Spleen (tissue), 7 donors: ENCODE measurements around the gene LRP1B.

Experiments used
- POLR2A ChIP-seq, 3 donors: fragments of 450-650 bp; IDR thresholded peaks; one replicate each; pipeline ENCODE4 v1.5.1; 2017; ENCODE audit warnings: antibody characterized with exemption in 3 of 3, mild to moderate bottlenecking in 1 of 3
- POLR2AphosphoS5 ChIP-seq, 3 donors: sonication (generic); formaldehyde crosslinking; IDR thresholded peaks; one replicate each; pipeline ENCODE4 v1.5.1; 2017; ENCODE audit warnings: antibody characterized with exemption in 3 of 3
- TF ChIP-seq, protein P1 (sequence below), 11 experiments: fragments of 200-600 bp in 7 of 11; fragments of 450-650 bp in 4 of 11; sonication (generic) in 4 of 11; IDR thresholded peaks in 8 of 11; conservative IDR thresholded peaks in 3 of 11; 1 replicate in 7 of 11; 2 replicates in 4 of 11; pipeline versions ENCODE4 v1.4.0 to v1.8.0; 2016 to 2021; ENCODE audit warnings: antibody characterized with exemption in 11 of 11, inconsistent platforms in 4 of 11, mild to moderate bottlenecking in 1 of 11
- donor health status: DM: no; HTN: no; CAD: no; lungs with moderate emphysema.
- donor health status: DM: no; HTN: no; CAD: no.
- donor health status: DM: no; HTN: no; CAD: no.

DNA sequence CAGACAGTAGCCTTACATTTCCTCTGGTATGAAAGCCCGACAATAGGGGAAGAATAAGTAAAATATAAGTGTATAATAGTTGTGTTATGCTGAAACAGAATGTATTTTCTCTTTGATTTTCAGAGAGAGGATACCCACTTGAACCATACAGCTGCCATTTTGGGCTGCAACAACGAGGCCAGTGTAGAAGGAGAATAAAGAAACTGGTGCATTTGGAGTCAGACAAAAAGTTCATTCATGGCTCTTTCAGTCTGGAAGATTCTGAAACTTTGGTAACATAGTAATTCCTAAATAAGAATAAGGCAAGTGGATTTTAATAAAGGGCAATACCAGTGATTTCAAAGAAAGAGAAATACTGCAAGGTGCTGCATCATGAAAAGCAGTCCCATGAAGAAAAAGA lies 610.9 kb downstream of the LRP1B start:
- TF ChIP-seq, protein P1, sequence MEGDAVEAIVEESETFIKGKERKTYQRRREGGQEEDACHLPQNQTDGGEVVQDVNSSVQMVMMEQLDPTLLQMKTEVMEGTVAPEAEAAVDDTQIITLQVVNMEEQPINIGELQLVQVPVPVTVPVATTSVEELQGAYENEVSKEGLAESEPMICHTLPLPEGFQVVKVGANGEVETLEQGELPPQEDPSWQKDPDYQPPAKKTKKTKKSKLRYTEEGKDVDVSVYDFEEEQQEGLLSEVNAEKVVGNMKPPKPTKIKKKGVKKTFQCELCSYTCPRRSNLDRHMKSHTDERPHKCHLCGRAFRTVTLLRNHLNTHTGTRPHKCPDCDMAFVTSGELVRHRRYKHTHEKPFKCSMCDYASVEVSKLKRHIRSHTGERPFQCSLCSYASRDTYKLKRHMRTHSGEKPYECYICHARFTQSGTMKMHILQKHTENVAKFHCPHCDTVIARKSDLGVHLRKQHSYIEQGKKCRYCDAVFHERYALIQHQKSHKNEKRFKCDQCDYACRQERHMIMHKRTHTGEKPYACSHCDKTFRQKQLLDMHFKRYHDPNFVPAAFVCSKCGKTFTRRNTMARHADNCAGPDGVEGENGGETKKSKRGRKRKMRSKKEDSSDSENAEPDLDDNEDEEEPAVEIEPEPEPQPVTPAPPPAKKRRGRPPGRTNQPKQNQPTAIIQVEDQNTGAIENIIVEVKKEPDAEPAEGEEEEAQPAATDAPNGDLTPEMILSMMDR (IDR thresholded peaks at IDR 0.05 in 8 of 11, conservative IDR thresholded peaks at IDR 0.05 in 3 of 11): no peak
- TF ChIP-seq POLR2AphosphoS5 (IDR thresholded peaks at IDR 0.05): no peak
- no peak for TF ChIP-seq POLR2A (IDR thresholded peaks at IDR 0.05)
